Panc1 (cell line): ENCODE results near the gene GADL1. TPM values are rescaled to one million over a fixed set of nuclear protein-coding genes. Genes with fewer than 3 reads are reported as not detected.

ENCODE experiments used
- ATAC-seq: fragments of 200-7000 bp; cut with Tn5 transposase; 2 replicates; pipeline ENCODE4 v1.9.1; 2020; ENCODE audit warnings: mild to moderate bottlenecking, moderate library complexity
- BruUV-seq: library from RNA; stranded (reverse); fragments of 400-500 nt; replicated peaks from 2 replicates; lab custom pipeline; 2021; lab: Mats Ljungman, UMichigan
- CTCF ChIA-PET: fragments of 300-600 bp; sonication (Branson Sonifier 250); formaldehyde crosslinking; loops from one replicate; lab custom pipeline; 2022; ENCODE audit warnings: antibody characterized with exemption; lab: Charles Lee
- POLR2A ChIA-PET: fragments of 300-600 bp; sonication (Branson Sonifier 250); formaldehyde crosslinking; loops from one replicate; lab custom pipeline; 2022; ENCODE audit warnings: antibody characterized with exemption; lab: Charles Lee
- DNase-seq: peaks from one replicate; pipeline ENCODE4 v3.0.0-alpha.2; 2010; ENCODE audit warnings: low read depth, low spot score
- H3K27ac ChIP-seq: 2 replicates; pipeline ENCODE4 v1.5.1; 2011; ENCODE audit warnings: mild to moderate bottlenecking, low read length, inconsistent platforms
- H3K27me3 ChIP-seq: fragments of 200-500 bp; sonication (Bioruptor generic); 2 replicates; pipeline ENCODE4 v1.6.0; 2014; ENCODE audit warnings: low read length, inconsistent platforms; ENCODE audit not compliant: control insufficient read depth, insufficient read depth
- H3K36me3 ChIP-seq: fragments of 200-500 bp; sonication (Bioruptor generic); 2 replicates; pipeline ENCODE4 v1.5.1; 2014; ENCODE audit warnings: inconsistent platforms, mild to moderate bottlenecking, low read length, moderate library complexity; ENCODE audit not compliant: control insufficient read depth, insufficient read depth
- H3K4me1 ChIP-seq: 2 replicates; pipeline ENCODE4 v1.5.1; 2011; ENCODE audit warnings: inconsistent platforms, mild to moderate bottlenecking, low read length, moderate library complexity; ENCODE audit not compliant: control insufficient read depth, insufficient read depth
- H3K4me3 ChIP-seq, 2 experiments: 2 replicates each; pipeline ENCODE4 v1.5.1; 2011 to 2012; ENCODE audit warnings: low read depth in 2 of 2, low read length in 2 of 2, mild to moderate bottlenecking in 2 of 2, inconsistent platforms in 1 of 2, moderate library complexity in 1 of 2
- H3K9me3 ChIP-seq: fragments of 200-500 bp; sonication (Bioruptor generic); 2 replicates; pipeline ENCODE4 v1.5.1; 2014; ENCODE audit warnings: low read depth, mild to moderate bottlenecking, inconsistent platforms, low read length, moderate library complexity; ENCODE audit not compliant: control insufficient read depth, insufficient read depth
- POLR2AphosphoS5 ChIP-seq: IDR thresholded peaks from 2 replicates; pipeline ENCODE4 v1.6.1; 2012; ENCODE audit warnings: mild to moderate bottlenecking, low read depth, low read length, moderate library complexity
- SIN3A ChIP-seq: IDR thresholded peaks from 2 replicates; pipeline ENCODE4 v1.6.1; 2012; ENCODE audit warnings: low read depth, mild to moderate bottlenecking, low read length, moderate library complexity, borderline replicate concordance; ENCODE audit not compliant: insufficient read depth
- TCF7L2 ChIP-seq: IDR thresholded peaks from 2 replicates; pipeline ENCODE4 v1.6.1; 2011; ENCODE audit warnings: mild to moderate bottlenecking, low read depth, low read length, inconsistent platforms
- in situ Hi-C: cut with HindIII; loops from 2 replicates; pipeline ENCODE4 v1.10.0; 2016; ENCODE audit warnings: low sequenced_read_pairs, low pct_unique_long_range_greater_than_20kb
- intact Hi-C: fragments of 100-400 bp; cut with micrococcal nuclease; formaldehyde crosslinking; loops from one replicate; pipeline ENCODE4 v1.10.0; 2022; ENCODE audit not compliant: unreplicated experiment
- total RNA-seq: library from RNA; stranded (reverse); gene quantifications from one replicate; pipeline ENCODE4 v1.2.1, GENCODE V29; 2021; ENCODE audit not compliant: unreplicated experiment
- TF ChIP-seq, protein P1 (sequence below): fragments of 450-650 bp; IDR thresholded peaks from 2 replicates; pipeline ENCODE4 v1.5.1; 2017; ENCODE audit warnings: mild to moderate bottlenecking
- TF ChIP-seq, protein P2 (sequence below), 2 experiments: IDR thresholded peaks; 2 replicates each; pipeline ENCODE4 v1.6.1; 2011 to 2012; ENCODE audit warnings: low read depth in 2 of 2, control low read depth in 1 of 2, low read length in 1 of 2, mild to moderate bottlenecking in 1 of 2, moderate library complexity in 1 of 2; ENCODE audit not compliant: insufficient read depth in 1 of 2

The GADL1 gene
- total RNA-seq, 1 experiment from 2014 or later: not detected

DNA sequence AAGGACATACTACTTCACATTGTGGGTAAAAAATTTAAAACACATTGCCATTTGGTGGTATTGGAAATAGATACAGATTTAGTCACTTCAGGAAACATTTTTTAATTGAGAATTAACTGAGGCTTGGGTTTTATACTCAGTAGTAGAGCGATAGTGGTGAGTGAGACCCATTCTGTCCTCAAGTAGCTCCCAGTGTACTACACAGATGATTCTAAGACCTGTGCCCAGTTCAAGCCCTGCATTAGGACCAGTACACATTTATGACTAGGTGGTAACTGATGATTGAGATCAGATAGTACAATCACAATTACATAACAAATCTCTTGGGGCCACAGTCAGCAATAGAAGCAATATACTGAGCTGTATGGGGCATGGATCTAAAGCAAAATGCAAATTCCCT, 67.4 kb downstream of the GADL1 start:
- intact Hi-C loops: no loop called here
- H3K36me3 ChIP-seq: no peaks in the 10 kb centered on the region
- H3K27me3 ChIP-seq: no peaks in the 10 kb centered on the region
- H3K4me1 ChIP-seq: no peaks in the 10 kb centered on the region
- H3K4me3 ChIP-seq: no peak overlapping the region
- ChIA-PET POLR2A (no interaction called here), CTCF (interaction anchor here (0.6 kb wide), 1 partner anchor 621 kb away, joined by 3 read pairs; no protein-coding TSS in a partner anchor)
- ATAC-seq: no peak
- in situ Hi-C loops: no loop called here
- no TSS peak for BruUV-seq
- no peak overlapping the region for H3K27ac ChIP-seq
- no peak for DNase-seq
- H3K9me3 ChIP-seq: no peaks in the 10 kb centered on the region
- TF ChIP-seq POLR2AphosphoS5 (no peak), TCF7L2 (no peak), SIN3A (no peak)
- TF ChIP-seq, protein P1, sequence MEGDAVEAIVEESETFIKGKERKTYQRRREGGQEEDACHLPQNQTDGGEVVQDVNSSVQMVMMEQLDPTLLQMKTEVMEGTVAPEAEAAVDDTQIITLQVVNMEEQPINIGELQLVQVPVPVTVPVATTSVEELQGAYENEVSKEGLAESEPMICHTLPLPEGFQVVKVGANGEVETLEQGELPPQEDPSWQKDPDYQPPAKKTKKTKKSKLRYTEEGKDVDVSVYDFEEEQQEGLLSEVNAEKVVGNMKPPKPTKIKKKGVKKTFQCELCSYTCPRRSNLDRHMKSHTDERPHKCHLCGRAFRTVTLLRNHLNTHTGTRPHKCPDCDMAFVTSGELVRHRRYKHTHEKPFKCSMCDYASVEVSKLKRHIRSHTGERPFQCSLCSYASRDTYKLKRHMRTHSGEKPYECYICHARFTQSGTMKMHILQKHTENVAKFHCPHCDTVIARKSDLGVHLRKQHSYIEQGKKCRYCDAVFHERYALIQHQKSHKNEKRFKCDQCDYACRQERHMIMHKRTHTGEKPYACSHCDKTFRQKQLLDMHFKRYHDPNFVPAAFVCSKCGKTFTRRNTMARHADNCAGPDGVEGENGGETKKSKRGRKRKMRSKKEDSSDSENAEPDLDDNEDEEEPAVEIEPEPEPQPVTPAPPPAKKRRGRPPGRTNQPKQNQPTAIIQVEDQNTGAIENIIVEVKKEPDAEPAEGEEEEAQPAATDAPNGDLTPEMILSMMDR: no peak
- TF ChIP-seq, protein P2, sequence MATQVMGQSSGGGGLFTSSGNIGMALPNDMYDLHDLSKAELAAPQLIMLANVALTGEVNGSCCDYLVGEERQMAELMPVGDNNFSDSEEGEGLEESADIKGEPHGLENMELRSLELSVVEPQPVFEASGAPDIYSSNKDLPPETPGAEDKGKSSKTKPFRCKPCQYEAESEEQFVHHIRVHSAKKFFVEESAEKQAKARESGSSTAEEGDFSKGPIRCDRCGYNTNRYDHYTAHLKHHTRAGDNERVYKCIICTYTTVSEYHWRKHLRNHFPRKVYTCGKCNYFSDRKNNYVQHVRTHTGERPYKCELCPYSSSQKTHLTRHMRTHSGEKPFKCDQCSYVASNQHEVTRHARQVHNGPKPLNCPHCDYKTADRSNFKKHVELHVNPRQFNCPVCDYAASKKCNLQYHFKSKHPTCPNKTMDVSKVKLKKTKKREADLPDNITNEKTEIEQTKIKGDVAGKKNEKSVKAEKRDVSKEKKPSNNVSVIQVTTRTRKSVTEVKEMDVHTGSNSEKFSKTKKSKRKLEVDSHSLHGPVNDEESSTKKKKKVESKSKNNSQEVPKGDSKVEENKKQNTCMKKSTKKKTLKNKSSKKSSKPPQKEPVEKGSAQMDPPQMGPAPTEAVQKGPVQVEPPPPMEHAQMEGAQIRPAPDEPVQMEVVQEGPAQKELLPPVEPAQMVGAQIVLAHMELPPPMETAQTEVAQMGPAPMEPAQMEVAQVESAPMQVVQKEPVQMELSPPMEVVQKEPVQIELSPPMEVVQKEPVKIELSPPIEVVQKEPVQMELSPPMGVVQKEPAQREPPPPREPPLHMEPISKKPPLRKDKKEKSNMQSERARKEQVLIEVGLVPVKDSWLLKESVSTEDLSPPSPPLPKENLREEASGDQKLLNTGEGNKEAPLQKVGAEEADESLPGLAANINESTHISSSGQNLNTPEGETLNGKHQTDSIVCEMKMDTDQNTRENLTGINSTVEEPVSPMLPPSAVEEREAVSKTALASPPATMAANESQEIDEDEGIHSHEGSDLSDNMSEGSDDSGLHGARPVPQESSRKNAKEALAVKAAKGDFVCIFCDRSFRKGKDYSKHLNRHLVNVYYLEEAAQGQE (IDR thresholded peaks at IDR 0.05; ENCODE audit: insufficient read depth in 1 of 2, low read depth in 2 of 2, low read length in 1 of 2): no peak

DNA sequence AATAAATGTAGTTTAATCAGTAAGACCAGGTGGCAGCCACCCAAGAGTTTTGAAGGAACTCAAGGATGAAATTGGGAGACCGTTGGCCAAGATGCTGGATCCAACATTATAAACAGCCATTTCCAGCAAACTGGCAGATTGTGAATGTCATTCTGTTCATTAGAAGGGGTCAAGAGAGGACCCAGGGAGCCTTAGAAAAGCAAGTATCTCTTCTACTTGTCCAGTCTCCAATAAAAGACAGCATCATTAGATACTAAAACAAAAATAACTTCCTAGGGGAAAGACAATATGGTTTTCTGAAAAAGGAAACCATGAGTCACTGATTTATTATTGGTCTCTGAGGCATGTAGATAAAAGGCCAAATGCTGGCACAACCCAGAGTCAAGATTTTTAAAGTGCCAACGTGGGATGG, 67.9 kb downstream of the GADL1 start:
- in situ Hi-C loops (no loop called here), intact Hi-C loops (no loop called here)
- Histone ChIP-seq H3K27me3 (no peaks in the 10 kb centered on the region), H3K36me3 (no peaks in the 10 kb centered on the region), H3K4me1 (no peaks in the 10 kb centered on the region), H3K4me3 (no peak overlapping the region), H3K9me3 (no peaks in the 10 kb centered on the region), H3K27ac (no peak overlapping the region)
- no peak for TF ChIP-seq SIN3A
- no peak for TF ChIP-seq POLR2AphosphoS5
- TF ChIP-seq, protein P1: no peak
- TF ChIP-seq, protein P2 (IDR thresholded peaks at IDR 0.05; ENCODE audit: insufficient read depth in 1 of 2, low read depth in 2 of 2, low read length in 1 of 2): no peak
- ChIA-PET CTCF (no interaction called here), POLR2A (no interaction called here)
- no TSS peak for BruUV-seq
- DNase-seq (no peak), ATAC-seq (no peak)
